Measurements from ENCODE around the gene TPP1. TPM values are rescaled to one million over a fixed set of nuclear protein-coding genes. Genes with fewer than 3 reads are reported as not detected.

Gene TPP1
- total and polyA plus RNA-seq, 2 of the 13 experiments (the other 11 are each of a cell fraction or from before 2014, with no cell fraction given): 13.9 to 74.6 TPM

GRCh38 chr11:6618117-6619003 lies 862 bp downstream of the TPP1 start:
- 31% methylated on average over 15 of the region's 15 CpGs for WGBS (ENCODE audit: low lambda C conversion rate)
- Histone ChIP-seq H3K4me1 (ENCODE audit: insufficient read depth, low read length) (peaks cover 27% of the 10 kb centered on the region), H3K79me2 (ENCODE audit: insufficient read depth, low read length) (peaks cover 7% of the 10 kb centered on the region), H3K4me2 (ENCODE audit: low read depth, low read length) (peak overlapping the region; percentile 99), H3K27me3 (ENCODE audit: control insufficient read depth in 1 of 2, insufficient read depth in 2 of 2, low read length in 2 of 2) (peaks cover 8 to 32% of the 10 kb centered on the region in 2 experiments; a peak in 4 of 5 replicates), H3K9me3 (ENCODE audit: low read length) (no peaks in the 10 kb centered on the region), H4K20me1 (ENCODE audit: insufficient read depth, low read length) (no peaks in the 10 kb centered on the region), H3K36me3 (replicated peaks in 1 of 2; ENCODE audit: control insufficient read depth in 1 of 2, insufficient read depth in 2 of 2, low read length in 2 of 2) (peaks cover 2 to 15% of the 10 kb centered on the region in 2 experiments; a peak in 3 of 5 replicates), H2AFZ (ENCODE audit: low read length) (no peak overlapping the region), H3K4me3 (replicated peaks in 1 of 3; ENCODE audit: insufficient read depth in 1 of 3, low read depth in 2 of 3, low read length in 3 of 3) (peak overlapping the region; percentile 67 to 94 (median 88)), H3K27ac (ENCODE audit: extremely low read length, insufficient read depth, low read length) (peak overlapping the region; percentile 58), H3K9ac (ENCODE audit: insufficient read depth, low read depth, low read length) (peak overlapping the region; percentile 86)
- CTCF ChIA-PET (ENCODE audit: low intra/inter-chr PET ratio, low total read pairs): no interaction called here
- FAIRE-seq (no peak), DNase-seq (ENCODE audit: low spot score) (peak; percentile 44), ATAC-seq (peak; percentile 32)
- in situ Hi-C loops (cut with HindIII; ENCODE audit: extremely low pct_ligation_motif_present, low pct_unique_long_range_greater_than_20kb): no loop called here
- intact Hi-C loops (cut with micrococcal nuclease; ENCODE audit: unreplicated experiment): loop anchor here (2.0 kb wide), 1 partner anchor 14 kb away; no protein-coding TSS in a partner anchor
- POLR2A ChIA-PET: interaction anchor here (0.7 to 3.1 kb wide), 16 partner anchors 9 to 255 kb away, joined by 3 to 36 read pairs (median 4); partner anchors contain the start of genes APBB1, ARFIP2, ILK and MRPL17
- no TSS peak for BruUV-seq (replicated peaks)
- TF ChIP-seq, protein P1, sequence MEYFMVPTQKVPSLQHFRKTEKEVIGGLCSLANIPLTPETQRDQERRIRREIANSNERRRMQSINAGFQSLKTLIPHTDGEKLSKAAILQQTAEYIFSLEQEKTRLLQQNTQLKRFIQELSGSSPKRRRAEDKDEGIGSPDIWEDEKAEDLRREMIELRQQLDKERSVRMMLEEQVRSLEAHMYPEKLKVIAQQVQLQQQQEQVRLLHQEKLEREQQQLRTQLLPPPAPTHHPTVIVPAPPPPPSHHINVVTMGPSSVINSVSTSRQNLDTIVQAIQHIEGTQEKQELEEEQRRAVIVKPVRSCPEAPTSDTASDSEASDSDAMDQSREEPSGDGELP (IDR thresholded peaks at IDR 0.05; ENCODE audit: borderline replicate concordance, low read depth): peak; percentile 61; the same call in 1 of the 2 replicates
- TF ChIP-seq FOXA1 (IDR thresholded peaks at IDR 0.05): no peak
- TF ChIP-seq FOXA1 (CRISPR knock-in tag; IDR thresholded peaks at IDR 0.05): 0 out of 2 replicates have a peak, but pooled peaks have one; percentile 15
- TF ChIP-seq SIN3A (IDR thresholded peaks at IDR 0.05; ENCODE audit: borderline replicate concordance, low read depth, low read length): 0 out of 2 replicates have a peak, but pooled peaks have one; percentile 17
- TF ChIP-seq, protein P2, sequence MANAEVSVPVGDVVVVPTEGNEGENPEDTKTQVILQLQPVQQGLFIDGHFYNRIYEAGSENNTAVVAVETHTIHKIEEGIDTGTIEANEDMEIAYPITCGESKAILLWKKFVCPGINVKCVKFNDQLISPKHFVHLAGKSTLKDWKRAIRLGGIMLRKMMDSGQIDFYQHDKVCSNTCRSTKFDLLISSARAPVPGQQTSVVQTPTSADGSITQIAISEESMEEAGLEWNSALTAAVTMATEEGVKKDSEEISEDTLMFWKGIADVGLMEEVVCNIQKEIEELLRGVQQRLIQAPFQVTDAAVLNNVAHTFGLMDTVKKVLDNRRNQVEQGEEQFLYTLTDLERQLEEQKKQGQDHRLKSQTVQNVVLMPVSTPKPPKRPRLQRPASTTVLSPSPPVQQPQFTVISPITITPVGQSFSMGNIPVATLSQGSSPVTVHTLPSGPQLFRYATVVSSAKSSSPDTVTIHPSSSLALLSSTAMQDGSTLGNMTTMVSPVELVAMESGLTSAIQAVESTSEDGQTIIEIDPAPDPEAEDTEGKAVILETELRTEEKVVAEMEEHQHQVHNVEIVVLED (CRISPR knock-in tag; IDR thresholded peaks at IDR 0.05; ENCODE audit: borderline replicate concordance): no peak
- TF ChIP-seq AHDC1 (CRISPR knock-in tag; IDR thresholded peaks at IDR 0.05; ENCODE audit: borderline replicate concordance): no peak
- peak; percentile 38; the same call in 1 of the 3 replicates for TF ChIP-seq MXI1 (IDR thresholded peaks at IDR 0.05; ENCODE audit: borderline replicate concordance, low read depth, low read length)
- no peak for TF ChIP-seq NFRKB (IDR thresholded peaks at IDR 0.05)
- TF ChIP-seq UBTF (CRISPR knock-in tag; IDR thresholded peaks at IDR 0.05): peak; percentile 11; the same call in 1 of the 2 replicates
- TF ChIP-seq CENPX (CRISPR knock-in tag; IDR thresholded peaks at IDR 0.05): no peak
- TF ChIP-seq ZNF773 (CRISPR knock-in tag; IDR thresholded peaks at IDR 0.05; ENCODE audit: borderline replicate concordance): no peak
- no peak for TF ChIP-seq ZSCAN31 (CRISPR knock-in tag; IDR thresholded peaks at IDR 0.05; ENCODE audit: low read depth)

All from HepG2 (cell line).